ENCODE measurements around the gene AWAT1. TPM values are rescaled to one million over a fixed set of nuclear protein-coding genes. Genes with fewer than 3 reads are reported as not detected.

Gene AWAT1
- total RNA-seq, 1 donor = not detected

Other genes with a start within 250 kb of the AWAT1 start
- not detected for gene AWAT2, start 184.7 kb upstream of the AWAT1 start, total RNA-seq
- gene OTUD6A, start 172.2 kb upstream of the AWAT1 start, total RNA-seq = not detected
- gene IGBP1, start 101.2 kb upstream of the AWAT1 start, total RNA-seq = 118 TPM
- not detected for gene DGAT2L6, start 57.2 kb upstream of the AWAT1 start, total RNA-seq
- gene P2RY4, start 25.5 kb downstream of the AWAT1 start, total RNA-seq = not detected
- not detected for gene ARR3, start 33.7 kb downstream of the AWAT1 start, total RNA-seq
- gene RAB41, start 47.5 kb downstream of the AWAT1 start, total RNA-seq = not detected
- 4.4 TPM for gene PDZD11, start 55.3 kb downstream of the AWAT1 start, total RNA-seq
- 0.42 TPM for gene KIF4A, start 55.4 kb downstream of the AWAT1 start, total RNA-seq
- not detected for gene GDPD2, start 188.7 kb downstream of the AWAT1 start, total RNA-seq
- gene DLG3, start 210.2 kb downstream of the AWAT1 start, total RNA-seq = 6.4 TPM